Measurements from ENCODE around the gene ZNF3. TPM values are rescaled to one million over a fixed set of nuclear protein-coding genes. Genes with fewer than 3 reads are reported as not detected.

The ZNF3 gene
- total and polyA plus RNA-seq, 7 donors = 11.2 to 26.4 (median 17.1) TPM

DNA sequence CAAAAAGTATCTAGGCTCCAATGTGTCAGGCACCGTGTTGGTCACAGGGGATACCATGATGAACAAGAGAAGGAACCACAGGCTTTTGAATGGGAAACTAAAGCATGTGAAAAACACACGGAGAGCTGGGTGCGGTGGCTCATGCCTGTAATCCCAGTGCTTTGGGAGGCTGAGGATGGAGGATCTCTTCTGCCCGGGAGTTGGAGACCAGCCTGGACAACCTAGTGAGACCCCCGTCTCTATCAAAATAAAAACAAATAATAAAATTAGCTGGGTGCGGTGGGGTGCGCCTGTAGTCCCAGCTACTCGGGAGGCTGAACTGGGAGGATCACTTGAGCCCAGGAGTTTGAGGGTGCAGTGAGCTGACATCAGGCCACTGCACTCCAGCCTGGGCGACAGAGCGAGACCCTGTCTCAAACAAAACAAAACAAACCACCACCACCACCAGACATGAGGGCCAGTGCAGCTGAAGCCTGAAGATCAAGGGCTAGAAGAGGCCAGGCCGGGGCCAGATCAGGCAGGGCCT, 6.6 kb upstream of the ZNF3 start:
- WGBS, 3 donors = 75 to 82% (median 76%) methylated on average over 11 of the region's 11 CpGs
- TF ChIP-seq, protein P1, sequence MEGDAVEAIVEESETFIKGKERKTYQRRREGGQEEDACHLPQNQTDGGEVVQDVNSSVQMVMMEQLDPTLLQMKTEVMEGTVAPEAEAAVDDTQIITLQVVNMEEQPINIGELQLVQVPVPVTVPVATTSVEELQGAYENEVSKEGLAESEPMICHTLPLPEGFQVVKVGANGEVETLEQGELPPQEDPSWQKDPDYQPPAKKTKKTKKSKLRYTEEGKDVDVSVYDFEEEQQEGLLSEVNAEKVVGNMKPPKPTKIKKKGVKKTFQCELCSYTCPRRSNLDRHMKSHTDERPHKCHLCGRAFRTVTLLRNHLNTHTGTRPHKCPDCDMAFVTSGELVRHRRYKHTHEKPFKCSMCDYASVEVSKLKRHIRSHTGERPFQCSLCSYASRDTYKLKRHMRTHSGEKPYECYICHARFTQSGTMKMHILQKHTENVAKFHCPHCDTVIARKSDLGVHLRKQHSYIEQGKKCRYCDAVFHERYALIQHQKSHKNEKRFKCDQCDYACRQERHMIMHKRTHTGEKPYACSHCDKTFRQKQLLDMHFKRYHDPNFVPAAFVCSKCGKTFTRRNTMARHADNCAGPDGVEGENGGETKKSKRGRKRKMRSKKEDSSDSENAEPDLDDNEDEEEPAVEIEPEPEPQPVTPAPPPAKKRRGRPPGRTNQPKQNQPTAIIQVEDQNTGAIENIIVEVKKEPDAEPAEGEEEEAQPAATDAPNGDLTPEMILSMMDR (IDR thresholded peaks at IDR 0.05) = no peak

DNA sequence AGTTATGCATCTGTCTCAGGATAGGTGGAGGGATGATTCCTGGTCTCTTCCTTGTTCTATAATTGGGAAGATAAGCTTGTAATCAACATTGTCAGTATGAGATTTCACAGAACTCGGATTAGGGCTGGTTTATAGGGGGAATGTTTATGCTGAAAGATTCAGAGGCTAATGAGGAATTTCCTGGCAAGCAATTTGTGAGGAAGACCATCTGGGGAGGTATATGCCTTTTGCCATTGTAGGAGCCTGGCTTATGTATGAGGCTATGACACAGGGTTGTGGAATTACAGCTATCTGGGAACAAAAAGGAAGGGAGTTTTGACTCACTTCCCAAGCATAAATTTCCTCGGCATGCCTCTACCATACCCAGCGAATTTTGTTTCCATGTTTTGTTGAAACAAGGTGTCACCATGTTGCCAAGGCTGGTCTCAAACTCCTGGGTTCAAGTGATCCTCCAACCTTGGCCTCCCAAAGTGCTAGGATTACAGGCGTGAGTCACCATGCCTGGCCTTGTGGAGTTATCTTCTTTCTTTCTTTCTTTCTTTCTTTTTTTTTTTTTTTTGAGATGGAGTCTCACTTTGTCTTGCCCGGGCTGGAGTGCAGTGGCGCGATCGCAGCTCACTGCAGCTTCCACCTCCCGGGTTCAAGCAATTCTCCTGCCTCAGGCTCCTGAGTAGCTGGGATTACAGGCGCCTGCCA, 5.7 kb upstream of the ZNF3 start:
- Histone ChIP-seq H3K27ac (no peak overlapping the region), H3K4me3 (no peak overlapping the region), H3K4me1 (peaks cover 12% of the 10 kb centered on the region), H3K9me3 (no peaks in the 10 kb centered on the region), H3K27me3 (ENCODE audit: insufficient read depth in 3 of 3, low read length in 2 of 3) (no peaks in the 10 kb centered on the region), H3K36me3 (ENCODE audit: insufficient read depth in 1 of 2, low read depth in 1 of 2) (peaks cover 0 to 22% of the 10 kb centered on the region in 2 donors)
- ATAC-seq (no peak), DNase-seq (no peak)
- intact Hi-C loops (cut with DNase I) = loop anchor here in 1 of 2 donors (5.0 kb wide), 1 partner anchor 40 kb away; the partner anchor contains the start of gene MBLAC1
- TF ChIP-seq, protein P1 (IDR thresholded peaks at IDR 0.05) = no peak
- WGBS, 3 donors = 83 to 85% (median 85%) methylated on average over 10 of the region's 10 CpGs

More for the DNA sequence above, 6.6 kb upstream of the ZNF3 start:
- no peaks in the 10 kb centered on the region for H3K9me3 ChIP-seq
- ATAC-seq (peak in 2 of 4 donors; percentile 14 to 25), DNase-seq (no peak)
- intact Hi-C loops (cut with DNase I) = loop anchor here in 1 of 2 donors (5.0 kb wide), 1 partner anchor 39 kb away; the partner anchor contains the start of gene MBLAC1
- H3K27ac ChIP-seq = peak overlapping the region; percentile 90
- peak overlapping the region; percentile 85 for H3K4me3 ChIP-seq
- H3K27me3 ChIP-seq (ENCODE audit: insufficient read depth in 3 of 3, low read length in 2 of 3) = no peaks in the 10 kb centered on the region
- H3K36me3 ChIP-seq (ENCODE audit: insufficient read depth in 1 of 2, low read depth in 1 of 2) = peaks cover 4 to 31% of the 10 kb centered on the region in 2 donors
- peaks cover 14% of the 10 kb centered on the region for H3K4me1 ChIP-seq

DNA sequence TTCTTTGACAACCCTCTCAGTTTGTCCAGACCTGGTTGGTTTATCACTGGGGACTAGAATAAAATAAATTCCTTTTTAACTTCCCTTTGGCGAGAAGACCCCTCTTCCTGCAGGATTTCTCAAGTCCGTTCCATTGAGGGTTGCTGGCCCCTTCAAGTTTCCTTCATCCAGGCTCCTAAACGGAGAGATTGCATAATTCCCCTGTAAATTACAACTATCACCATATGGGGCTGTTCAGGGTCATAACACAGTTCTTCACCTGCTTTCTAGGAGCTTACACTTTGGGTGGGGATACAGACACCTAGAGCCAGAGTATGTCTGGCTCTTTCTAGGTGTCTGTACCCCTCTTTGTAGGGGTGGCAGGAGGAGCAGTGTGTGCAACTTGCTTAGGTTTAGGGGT, 4.0 kb upstream of the ZNF3 start:
- no peak overlapping the region for H3K27ac ChIP-seq
- TF ChIP-seq, protein P1 (IDR thresholded peaks at IDR 0.05) = no peak
- WGBS, 3 donors = 65 to 68% (median 68%) methylated on average over 3 of the region's 3 CpGs

DNA sequence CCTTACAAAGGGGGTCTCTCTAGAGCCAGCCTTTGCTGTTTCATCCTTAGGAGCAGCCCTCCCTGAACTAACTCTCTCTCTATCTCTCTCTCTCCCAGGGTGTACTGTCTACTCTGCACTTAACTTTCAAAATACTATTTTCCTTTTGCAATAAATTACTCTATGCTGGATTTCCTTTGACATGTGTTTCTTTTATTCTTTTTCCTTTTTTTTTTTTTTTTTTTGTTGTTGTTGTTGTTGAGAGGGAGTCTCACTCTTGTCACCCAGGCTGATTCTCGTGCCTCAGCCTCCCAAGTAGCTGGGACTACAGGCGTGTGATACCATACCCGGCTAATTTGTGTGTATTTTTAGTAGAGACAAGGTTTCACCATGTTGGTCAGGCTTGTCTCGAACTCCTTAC, 1.5 kb upstream of the ZNF3 start:
- TF ChIP-seq, protein P1 (IDR thresholded peaks at IDR 0.05) = no peak
- no peak overlapping the region for H3K4me3 ChIP-seq
- peaks cover 3 to 19% of the 10 kb centered on the region in 2 donors for H3K36me3 ChIP-seq (ENCODE audit: insufficient read depth in 1 of 2, low read depth in 1 of 2)
- WGBS, 3 donors = 30 to 54% (median 42%) methylated on average over 4 of the region's 4 CpGs
- H3K4me1 ChIP-seq = peaks cover 16% of the 10 kb centered on the region
- DNase-seq = no peak
- no peak for ATAC-seq
- intact Hi-C loops (cut with DNase I) = no loop called here
- no peaks in the 10 kb centered on the region for H3K9me3 ChIP-seq
- H3K27me3 ChIP-seq (ENCODE audit: insufficient read depth in 3 of 3, low read length in 2 of 3) = no peaks in the 10 kb centered on the region
- H3K27ac ChIP-seq = peak overlapping the region; percentile 92

More for the DNA sequence above, 4.0 kb upstream of the ZNF3 start:
- H3K36me3 ChIP-seq (ENCODE audit: insufficient read depth in 1 of 2, low read depth in 1 of 2) = peaks cover 0 to 5% of the 10 kb centered on the region in 2 donors
- H3K9me3 ChIP-seq = no peaks in the 10 kb centered on the region
- no peak overlapping the region for H3K4me3 ChIP-seq
- ATAC-seq = no peak
- no peaks in the 10 kb centered on the region for H3K27me3 ChIP-seq (ENCODE audit: insufficient read depth in 3 of 3, low read length in 2 of 3)
- DNase-seq = no peak
- intact Hi-C loops (cut with DNase I) = loop anchor here in 1 of 2 donors (5.0 kb wide), 1 partner anchor 42 kb away; the partner anchor contains the start of gene MBLAC1
- H3K4me1 ChIP-seq = peaks cover 13% of the 10 kb centered on the region

Data from psoas muscle (tissue), 8 donors.